SK-N-SH (cell line): ENCODE results near the gene KEAP1. TPM values are rescaled to one million over a fixed set of nuclear protein-coding genes. Genes with fewer than 3 reads are reported as not detected.
A peak's percentile ranks its signal among the peaks of the same experiment; 100 is the strongest.

Experiments
- CTCF ChIA-PET: fragments of 300-600, 350-600 bp; formaldehyde crosslinking; extraction: SDS; loops from one replicate; lab custom pipeline; 2021; lab: Yijun Ruan, JAX
- POLR2A ChIA-PET: fragments of 350-600 bp; sonication (Branson Sonifier 250); formaldehyde crosslinking; extraction: SDS; loops from one replicate; lab custom pipeline; 2020; ENCODE audit warnings: antibody characterized with exemption, inconsistent platforms; lab: Yijun Ruan, JAX
- DNase-seq: peaks from one replicate; pipeline ENCODE4 v3.0.0; 2012
- H2AFZ ChIP-seq: fragments of 200-600 bp; sonication (generic); 2 replicates; pipeline ENCODE4 v1.8.1; 2016; ENCODE audit warnings: antibody characterized with exemption, mild to moderate bottlenecking, low read depth
- H3F3A ChIP-seq: fragments of 200-600 bp; sonication (generic); replicated peaks from 2 replicates; pipeline ENCODE3; 2016; ENCODE audit warnings: antibody characterized with exemption, mild to moderate bottlenecking; ENCODE audit not compliant: insufficient read depth
- H3K27ac ChIP-seq, 2 experiments: fragments of 200-500 bp in 1 of 2; fragments of 200-600 bp in 1 of 2; sonication (Bioruptor generic) in 1 of 2; sonication (generic), shearing (Covaris generic) in 1 of 2; 2 replicates each; pipeline versions ENCODE4 v1.5.1 to v1.6.1; 2014 to 2016; ENCODE audit warnings: low read depth in 2 of 2, inconsistent platforms in 1 of 2, low read length in 1 of 2, mild to moderate bottlenecking in 1 of 2, mixed read lengths in 1 of 2
- H3K27me3 ChIP-seq: fragments of 200-600 bp; sonication (generic), shearing (Covaris generic); 2 replicates; pipeline ENCODE4 v1.6.1; 2016; ENCODE audit warnings: mixed run types; ENCODE audit not compliant: insufficient read depth
- H3K36me3 ChIP-seq, 2 experiments: fragments of 200-500 bp in 1 of 2; fragments of 200-600 bp in 1 of 2; sonication (Bioruptor generic) in 1 of 2; sonication (generic) in 1 of 2; replicated peaks in 1 of 2; 2 replicates each; pipeline versions ENCODE3 to v1.5.1; 2014 to 2016; ENCODE audit warnings: low read length in 1 of 2, mild to moderate bottlenecking in 1 of 2; ENCODE audit not compliant: insufficient read depth in 2 of 2, control insufficient read depth in 1 of 2
- H3K4me1 ChIP-seq, 2 experiments: fragments of 200-500 bp in 1 of 2; fragments of 200-600 bp in 1 of 2; sonication (Bioruptor generic) in 1 of 2; sonication (generic), shearing (Covaris generic) in 1 of 2; 2 replicates each; pipeline versions ENCODE4 v1.5.1 to v1.6.1; 2014 to 2016; ENCODE audit warnings: low read depth in 1 of 2, low read length in 1 of 2, mixed run types in 1 of 2; ENCODE audit not compliant: insufficient read depth in 2 of 2, control insufficient read depth in 1 of 2
- H3K4me2 ChIP-seq: fragments of 200-600 bp; sonication (generic), shearing (Covaris generic); 2 replicates; pipeline ENCODE4 v1.6.1; 2017; ENCODE audit warnings: mixed run types
- H3K4me3 ChIP-seq, 2 experiments: fragments of 200-500 bp in 1 of 2; fragments of 200-600 bp in 1 of 2; sonication (Bioruptor generic) in 1 of 2; sonication (generic), shearing (Covaris generic) in 1 of 2; 2 replicates each; pipeline versions ENCODE4 v1.5.1 to v1.8.1; 2014 to 2016; ENCODE audit warnings: low read depth in 2 of 2, inconsistent platforms in 1 of 2, low read length in 1 of 2, mild to moderate bottlenecking in 1 of 2, mixed read lengths in 1 of 2, moderate library complexity in 1 of 2
- H3K79me2 ChIP-seq: fragments of 200-600 bp; sonication (generic); 2 replicates; pipeline ENCODE4 v1.8.1; 2017; ENCODE audit warnings: mild to moderate bottlenecking; ENCODE audit not compliant: insufficient read depth
- H3K9ac ChIP-seq: fragments of 200-600 bp; sonication (generic); 2 replicates; pipeline ENCODE4 v1.6.1; 2017; ENCODE audit warnings: mixed run types
- H3K9me2 ChIP-seq: fragments of 200-600 bp; sonication (generic); 2 replicates; pipeline ENCODE4 v1.6.1; 2017; ENCODE audit warnings: mixed run types
- H3K9me3 ChIP-seq: fragments of 200-600 bp; sonication (generic); 2 replicates; pipeline ENCODE4 v1.6.1; 2017; ENCODE audit warnings: mixed run types, mild to moderate bottlenecking, moderate library complexity
- H4K20me1 ChIP-seq: fragments of 200-600 bp; sonication (generic); 2 replicates; pipeline ENCODE4 v1.6.1; 2017; ENCODE audit warnings: mild to moderate bottlenecking, mixed run types; ENCODE audit not compliant: insufficient read depth
- CTCF ChIP-seq: fragments of 200-600 bp; sonication (generic); IDR thresholded peaks from 2 replicates; pipeline ENCODE4 v1.6.1; 2017; ENCODE audit warnings: antibody characterized with exemption, mild to moderate bottlenecking, moderate library complexity
- FOXJ3 ChIP-seq: sonication (generic); formaldehyde crosslinking; IDR thresholded peaks from 2 replicates; pipeline ENCODE4 v1.5.1; 2020; ENCODE audit warnings: mild to moderate bottlenecking, missing genetic modification reagents
- GABPA ChIP-seq: IDR thresholded peaks from 2 replicates; pipeline ENCODE4 v1.4.0; 2012; ENCODE audit warnings: low read depth, mild to moderate bottlenecking
- IRF3 ChIP-seq: fragments of 150-350 bp; IDR thresholded peaks from 2 replicates; pipeline ENCODE4 v1.6.1; 2016; ENCODE audit warnings: mild to moderate bottlenecking, low read depth, low read length
- MAX ChIP-seq: IDR thresholded peaks from 2 replicates; pipeline ENCODE4 v1.4.0; 2012; ENCODE audit warnings: low read depth
- NFIC ChIP-seq: IDR thresholded peaks from 2 replicates; pipeline ENCODE4 v1.4.0; 2012; ENCODE audit warnings: borderline replicate concordance
- NRF1 ChIP-seq: IDR thresholded peaks from 2 replicates; pipeline ENCODE4 v1.6.1; 2012; ENCODE audit warnings: low read depth, mild to moderate bottlenecking, low read length
- PBX3 ChIP-seq: IDR thresholded peaks from 2 replicates; pipeline ENCODE4; 2012
- POLR2AphosphoS5 ChIP-seq: IDR thresholded peaks from 2 replicates; pipeline ENCODE4 v1.6.1; 2012; ENCODE audit warnings: low read depth, low read length
- RCOR1 ChIP-seq: fragments of 150-350 bp; IDR thresholded peaks from 2 replicates; pipeline ENCODE4 v1.6.1; 2017; ENCODE audit warnings: antibody characterized with exemption, low read length
- REST ChIP-seq: IDR thresholded peaks from 2 replicates; pipeline ENCODE4 v1.6.1; 2012; ENCODE audit warnings: mild to moderate bottlenecking, low read depth, low read length, moderate library complexity
- TCF12 ChIP-seq: IDR thresholded peaks from 2 replicates; pipeline ENCODE4 v1.4.0; 2012
- ZBTB33 ChIP-seq: IDR thresholded peaks from 2 replicates; pipeline ENCODE4 v1.4.0; 2012; ENCODE audit warnings: low read depth, borderline replicate concordance
- WGBS: methylation state at CpG from one replicate; pipeline ENCODE4 v1.1.6; 2017; ENCODE audit warnings: low lambda C conversion rate; 5-methylcytosine and 5-hydroxymethylcytosine counted together
- polyA plus RNA-seq, 3 experiments: library from polyadenylated mRNA; depleted of rRNA; stranded (reverse); fragments of >200 nt; gene quantifications; 2 replicates each; pipeline ENCODE4 v1.2.3, GENCODE V29; 2012

The KEAP1 gene
- polyA plus RNA-seq, 1 of the 3 experiments (the other 2 are of a cell fraction), result 72.9 TPM

- TF ChIP-seq REST (no peak), ZBTB33 (no peak), MAX (no peak), POLR2AphosphoS5 (no peak), FOXJ3 (no peak)
Measured at GRCh38 chr19:10535613-10536012, 32.5 kb upstream of the KEAP1 start (continued).

- Histone ChIP-seq H3F3A (peaks cover 9% of the 10 kb centered on the region), H3K9ac (no peak overlapping the region), H3K9me3 (no peaks in the 10 kb centered on the region), H3K36me3 (no peaks in the 10 kb centered on the region), H3K27me3 (peaks cover 12% of the 10 kb centered on the region; the same call in 1 of the 2 replicates), H3K4me2 (no peak overlapping the region), H3K27ac (peak overlapping the region; percentile 26 to 78; a peak in 3 of 4 replicates), H3K4me3 (no peak overlapping the region), H3K4me1 (no peaks in the 10 kb centered on the region), H2AFZ (peak overlapping the region; percentile 63; the same call in 1 of the 2 replicates), H4K20me1 (no peaks in the 10 kb centered on the region), H3K9me2 (no peaks in the 10 kb centered on the region), H3K79me2 (no peaks in the 10 kb centered on the region)
- 54% methylated on average over 10 of the region's 10 CpGs for WGBS
- TF ChIP-seq MAX (no peak), GABPA (peak; percentile 34; the same call in 1 of the 2 replicates), CTCF (peak; percentile 16; the same call in 1 of the 2 replicates), NFIC (no peak), RCOR1 (no peak), NRF1 (no peak), PBX3 (peak; percentile 78), TCF12 (peak; percentile 11; the same call in 1 of the 2 replicates), IRF3 (no peak)
- DNase-seq, result no peak
- CTCF ChIA-PET, result interaction anchor here (1.0 to 4.4 kb wide), 4 partner anchors 8 to 166 kb away, joined by 3 to 18 read pairs (median 4); no protein-coding TSS in a partner anchor
- POLR2A ChIA-PET, result no interaction called here
Measured at GRCh38 chr19:10533646-10534386, 30.7 kb upstream of the KEAP1 start.
